Left colon (tissue), 2 donors: Measurements from ENCODE around the gene CDH18. TPM values are rescaled to one million over a fixed set of nuclear protein-coding genes. Genes with fewer than 3 reads are reported as not detected.
"Not testable (repeated sequence)": the region's sequence is repeated elsewhere in the genome, so short reads cannot be mapped to it uniquely, and the experiment has no call there.

Experiments
- ATAC-seq: fragments of 200-7000 bp; cut with Tn5 transposase; one replicate; pipeline ENCODE4 v1.9.1; 2020; ENCODE audit warnings: mild to moderate bottlenecking, moderate library complexity
- DNase-seq, 2 donors: peaks; one replicate each; pipeline ENCODE4 v3.0.0-alpha.2; 2020
- intact Hi-C, 2 donors: fragments of 100-400 bp; cut with DNase I in 1 of 2; cut with micrococcal nuclease in 1 of 2; formaldehyde crosslinking; loops; one replicate each; pipeline versions ENCODE4 v1.11.2 to v1.14.0; 2022; cut with DNase I, micrococcal nuclease
- total RNA-seq, 2 donors: library from RNA; stranded (reverse); fragmentation: NEBNext Ultra II Directional; extraction: Animal tissue kit (Norgen Biotek cat#: 25700); gene quantifications; one replicate each; pipeline ENCODE4 v1.2.1, GENCODE V29; 2021
- donor health status: DM: no; HTN: no; CAD: no.
- donor health status: DM: yes; HTN: yes; CAD: no.

The CDH18 gene
- total RNA-seq, 2 donors from 2014 or later, result not detected

DNA sequence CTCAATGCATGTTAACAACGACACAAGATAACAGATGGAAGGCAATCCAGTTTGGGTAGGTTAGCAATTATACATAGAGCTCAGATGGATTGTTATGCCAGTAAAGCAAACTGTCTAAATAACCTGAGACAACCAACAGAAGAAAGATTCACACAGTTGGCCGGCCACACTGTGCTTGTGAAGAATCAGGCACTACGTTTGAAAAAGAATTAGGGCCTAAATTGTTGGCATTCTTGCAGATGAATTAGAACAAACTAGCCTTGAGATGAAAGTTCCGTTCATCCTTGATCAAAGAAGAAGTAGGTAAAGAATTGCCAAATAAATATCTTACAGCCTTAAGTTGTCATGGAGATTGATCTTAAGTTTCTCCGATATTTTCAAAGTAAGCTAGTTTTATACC is 210.6 kb downstream of the CDH18 start:
- intact Hi-C loops, result no loop called here
- DNase-seq (no peak), ATAC-seq (no peak)

GRCh38 chr5:19776886-19777285 is 211.1 kb downstream of the CDH18 start:
- ATAC-seq, intact Hi-C loops, DNase-seq: not testable (repeated sequence)

DNA sequence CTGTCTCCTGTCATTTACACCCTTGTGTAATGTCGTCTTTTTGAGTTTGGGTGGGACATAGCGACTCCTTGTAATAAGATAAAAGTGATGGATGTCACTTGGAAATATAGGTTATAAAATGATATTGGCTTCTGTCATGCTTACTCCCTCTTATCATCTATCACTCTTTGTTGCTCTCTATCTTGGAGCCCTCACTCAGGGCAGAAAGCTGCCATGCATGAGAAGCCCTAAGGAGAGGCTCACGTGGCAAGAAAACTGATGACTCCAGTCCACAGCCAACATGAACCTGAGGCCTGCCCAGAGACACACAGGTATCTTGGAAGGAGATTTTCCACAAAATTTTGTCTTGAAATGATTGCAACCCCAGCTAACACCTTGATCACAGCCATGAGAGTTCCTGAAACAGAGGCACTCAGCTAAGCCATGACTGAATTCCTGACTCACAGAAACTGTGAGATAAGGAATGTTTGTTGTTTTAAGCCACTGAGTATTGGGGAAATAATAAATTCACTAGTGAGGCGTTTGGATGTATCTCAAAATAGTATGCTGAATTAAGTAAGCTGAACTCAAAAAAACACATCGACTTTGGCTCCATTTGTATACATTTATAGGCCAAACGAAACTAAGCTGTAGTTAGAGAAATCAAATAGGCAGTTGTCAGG is 216.7 kb downstream of the CDH18 start:
- intact Hi-C loops, result no loop called here
- DNase-seq (no peak), ATAC-seq (no peak)

- no peak for DNase-seq
- intact Hi-C loops, result no loop called here
- no peak for ATAC-seq
These were observed 217.6 kb downstream of the CDH18 start for GRCh38 chr5:19770396-19770795.

GRCh38 chr5:19767987-19768386 is 220.0 kb downstream of the CDH18 start:
- intact Hi-C loops, result no loop called here

GRCh38 chr5:19753579-19753978 is 234.4 kb downstream of the CDH18 start:
- ATAC-seq (no peak), DNase-seq (no peak)
- intact Hi-C loops, result no loop called here

More at GRCh38 chr5:19767987-19768386, 220.0 kb downstream of the CDH18 start:
- DNase-seq, result no peak
- no peak for ATAC-seq

DNA sequence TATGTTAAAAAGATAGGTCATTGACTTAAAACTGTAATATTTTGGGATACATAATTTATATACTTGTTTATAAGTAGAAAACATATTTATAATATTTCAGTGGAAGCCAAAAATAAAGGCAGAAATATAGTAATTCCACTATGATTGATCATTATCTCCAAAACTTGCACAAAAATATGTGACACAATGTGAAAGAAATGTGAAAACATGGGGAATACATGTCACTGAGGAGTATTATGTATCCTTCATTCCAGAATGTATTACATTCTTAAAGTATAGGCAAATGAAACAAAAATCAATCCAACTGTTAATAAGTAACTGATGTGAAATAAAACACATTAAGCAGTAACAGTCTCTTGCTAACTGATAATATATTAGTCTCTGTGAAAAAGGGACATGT is 236.7 kb downstream of the CDH18 start:
- ATAC-seq, result no peak
- DNase-seq, result no peak
- intact Hi-C loops, result no loop called here

DNA sequence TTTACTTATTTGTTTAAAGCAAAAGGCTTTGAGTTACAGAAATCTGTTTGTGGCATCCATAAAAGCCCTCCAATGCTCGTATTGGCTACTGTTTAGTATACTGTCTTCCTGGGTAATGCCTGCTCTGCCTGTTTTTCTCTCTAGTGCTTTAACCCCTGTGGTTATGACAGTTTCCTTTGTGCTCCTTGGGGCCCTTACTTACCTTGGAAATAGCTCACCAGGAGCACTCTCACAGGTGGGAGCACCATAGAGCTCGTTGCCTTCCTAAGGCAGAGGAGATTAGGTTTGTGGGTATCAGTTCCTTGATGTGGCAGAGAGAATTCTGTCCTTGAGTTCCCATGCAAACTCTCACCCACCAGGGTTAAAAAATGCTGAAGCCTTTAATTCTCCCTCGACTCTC is 242.8 kb downstream of the CDH18 start:
- no peak for ATAC-seq
- intact Hi-C loops, result no loop called here

DNA sequence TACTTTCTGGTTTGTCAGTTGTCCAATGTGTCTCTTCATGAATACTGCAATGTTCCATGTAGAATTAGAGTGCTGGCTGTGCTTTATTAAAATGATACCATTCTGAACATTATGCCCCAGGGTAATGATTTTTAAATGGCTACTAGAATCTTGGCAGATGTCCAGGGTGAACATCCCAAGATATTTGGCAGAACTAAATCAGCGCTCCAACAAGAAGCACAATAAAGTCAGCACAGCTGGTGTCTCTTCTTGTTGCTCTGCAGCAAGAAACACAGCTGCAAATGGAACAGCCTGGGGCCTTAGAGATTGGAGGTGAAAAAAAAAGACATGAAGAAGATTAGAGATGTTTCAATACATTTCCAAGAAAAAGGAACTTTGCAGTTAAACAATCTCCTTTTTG is 248.3 kb downstream of the CDH18 start:
- DNase-seq, result no peak

More for the DNA sequence above, 242.8 kb downstream of the CDH18 start:
- DNase-seq, result no peak

DNA sequence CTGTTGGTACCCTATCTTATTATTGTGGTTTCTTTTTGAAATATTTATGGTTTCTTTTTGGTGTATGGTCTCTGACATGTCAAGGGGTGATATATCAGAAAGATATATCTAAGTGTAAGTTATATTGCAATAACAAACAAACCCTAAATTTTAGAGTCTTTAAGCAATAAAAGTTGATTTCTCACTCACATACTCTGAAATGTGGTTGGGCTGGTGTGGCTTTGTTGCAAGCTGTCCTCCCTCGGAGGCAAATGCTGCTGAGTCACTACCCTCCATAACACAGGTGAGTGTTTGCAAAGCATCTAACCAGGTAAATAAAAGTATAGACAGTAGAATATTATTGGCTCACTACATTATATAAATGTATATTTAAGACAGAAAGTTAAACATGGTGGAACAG is 253.2 kb downstream of the CDH18 start:
- intact Hi-C loops, result no loop called here
- no peak for ATAC-seq
- DNase-seq, result no peak

More for the DNA sequence above, 248.3 kb downstream of the CDH18 start:
- intact Hi-C loops, result no loop called here
- ATAC-seq, result no peak

GRCh38 chr5:19733612-19734495 is 254.1 kb downstream of the CDH18 start:
- intact Hi-C loops, result no loop called here
- DNase-seq (no peak), ATAC-seq (no peak)

- DNase-seq, result no peak
- intact Hi-C loops, result no loop called here
- ATAC-seq, result no peak
These were observed 259.4 kb downstream of the CDH18 start for GRCh38 chr5:19728571-19728970.

DNA sequence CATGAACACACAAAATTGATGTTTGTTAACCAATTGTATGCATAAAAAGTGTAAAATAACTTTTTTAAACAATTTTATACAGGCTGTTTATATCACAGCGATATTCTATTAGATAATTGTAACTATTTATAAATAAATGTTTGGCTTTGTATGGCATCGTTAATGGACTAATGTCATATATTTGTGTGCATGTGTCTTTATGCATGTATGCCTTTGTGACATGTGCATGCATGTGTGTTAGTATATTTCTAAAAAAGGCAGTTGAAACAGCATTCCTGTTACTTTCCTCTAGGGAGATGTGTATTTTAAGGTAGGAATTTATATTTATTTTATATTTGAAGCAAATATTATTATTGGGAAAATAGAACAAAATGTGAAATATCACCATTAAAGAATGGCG is 268.9 kb downstream of the CDH18 start:
- DNase-seq, result no peak
- ATAC-seq, result no peak
- intact Hi-C loops, result no loop called here

DNA sequence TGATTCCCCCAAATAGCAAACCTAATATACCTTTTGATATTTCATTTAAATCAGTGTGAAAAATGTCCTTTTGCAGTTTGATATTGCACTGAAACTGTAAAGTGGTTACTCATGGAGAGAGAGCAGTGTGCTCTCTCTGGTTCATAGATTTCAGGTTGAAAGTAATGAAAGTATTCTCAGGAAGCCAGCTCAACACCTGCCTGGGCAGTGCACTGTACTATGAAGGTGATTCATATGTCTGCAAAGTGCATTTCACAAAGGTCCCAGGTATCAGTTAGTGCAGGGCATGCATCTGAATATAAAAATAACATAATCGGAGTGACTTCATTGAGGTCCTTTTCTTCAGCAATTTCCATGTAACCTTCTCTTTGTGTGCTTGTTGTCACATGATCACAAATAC is 274.3 kb downstream of the CDH18 start:
- DNase-seq (no peak), ATAC-seq (no peak)
- intact Hi-C loops, result no loop called here

DNA sequence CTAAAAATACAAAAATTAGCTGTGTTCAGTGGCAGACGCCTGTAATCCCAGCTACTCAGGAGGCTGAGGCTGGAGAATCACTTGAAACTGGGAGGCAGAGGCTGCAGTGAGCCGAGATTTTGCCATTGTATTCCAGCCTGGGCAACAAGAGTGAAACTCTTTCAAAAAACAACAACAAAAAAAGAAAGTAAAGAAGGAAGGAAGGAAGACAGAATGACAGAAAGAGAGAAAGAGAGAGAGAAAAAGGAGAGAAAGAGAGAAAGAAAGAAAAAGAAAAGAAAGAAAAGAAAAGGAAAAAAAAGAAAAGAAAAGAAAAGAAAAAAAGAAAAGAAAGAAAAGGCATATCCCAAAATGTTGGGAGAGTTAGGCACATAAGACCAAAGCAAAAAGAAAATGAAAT is 278.6 kb downstream of the CDH18 start:
- intact Hi-C loops, result no loop called here
- ATAC-seq, result no peak
- DNase-seq, result no peak

DNA sequence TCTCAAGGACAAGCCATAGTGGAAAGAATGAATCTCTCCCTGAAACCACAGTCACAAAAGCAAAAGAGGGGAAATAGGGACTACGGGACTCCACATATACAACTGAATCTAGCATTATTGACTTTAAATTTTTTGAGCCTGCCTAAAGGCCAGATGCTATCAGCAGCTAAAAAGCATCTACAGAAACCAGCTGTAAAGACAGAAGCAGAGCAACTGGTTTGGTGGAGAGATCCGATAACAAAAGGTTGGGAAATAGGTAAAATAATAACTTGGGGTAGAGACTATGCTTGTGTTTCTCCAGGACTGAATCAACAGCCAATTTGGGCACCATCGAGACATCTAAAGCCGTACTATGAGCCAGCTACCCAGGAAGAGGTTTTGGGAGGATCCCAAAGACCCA is 281.2 kb downstream of the CDH18 start:
- ATAC-seq, result no peak
- DNase-seq, result no peak
- intact Hi-C loops, result no loop called here

DNA sequence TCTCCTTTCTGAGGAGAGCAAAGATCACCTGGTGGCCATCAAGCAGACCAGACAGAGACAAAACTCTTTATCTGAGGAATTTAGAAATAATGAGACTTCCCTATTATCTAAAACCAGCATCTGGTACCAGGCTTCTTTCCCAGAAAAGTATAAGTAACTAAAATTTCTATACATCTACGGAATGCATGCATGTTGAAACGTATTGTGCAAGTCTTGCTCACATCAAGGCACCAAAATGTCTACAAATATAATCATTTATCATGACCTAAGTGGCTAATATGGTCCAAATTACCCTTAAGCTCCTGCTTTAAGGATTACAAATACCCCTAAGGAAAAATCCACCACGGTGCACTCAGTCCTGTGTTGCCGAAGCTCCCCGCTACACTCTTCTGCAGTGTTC is 286.3 kb downstream of the CDH18 start:
- no peak for ATAC-seq
- DNase-seq, result no peak
- intact Hi-C loops, result no loop called here

DNA sequence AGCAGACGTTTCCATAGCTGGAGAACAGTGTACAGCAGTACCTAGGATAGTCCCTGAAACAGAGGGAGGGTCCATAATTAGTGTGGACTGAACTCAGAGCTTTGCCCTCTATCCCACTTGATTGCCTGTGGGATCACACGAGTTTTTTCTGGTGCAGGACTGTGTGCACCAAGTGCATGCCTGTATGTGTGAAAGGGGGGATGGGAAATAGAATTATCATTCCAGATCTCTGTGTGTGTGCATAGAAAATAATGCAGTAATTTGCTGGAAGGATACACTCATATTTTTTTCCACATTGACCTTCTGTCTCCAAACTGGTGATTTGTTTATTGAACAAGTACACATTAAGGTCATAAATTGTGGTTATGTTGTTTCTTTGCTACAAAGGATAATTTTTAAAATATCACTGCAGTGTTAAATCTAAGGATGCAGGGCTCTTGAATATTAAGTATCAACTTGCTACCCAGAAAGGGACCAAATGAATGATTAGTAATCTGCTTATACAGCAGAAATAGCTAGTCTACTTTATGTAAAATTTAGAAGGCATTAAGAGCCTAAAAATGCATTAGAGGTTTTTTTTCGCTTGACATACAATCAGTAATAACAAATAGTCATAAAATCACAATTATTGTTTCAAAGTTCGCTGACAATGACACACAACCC is 292.9 kb downstream of the CDH18 start:
- intact Hi-C loops, result no loop called here
- ATAC-seq (no peak), DNase-seq (no peak)

DNA sequence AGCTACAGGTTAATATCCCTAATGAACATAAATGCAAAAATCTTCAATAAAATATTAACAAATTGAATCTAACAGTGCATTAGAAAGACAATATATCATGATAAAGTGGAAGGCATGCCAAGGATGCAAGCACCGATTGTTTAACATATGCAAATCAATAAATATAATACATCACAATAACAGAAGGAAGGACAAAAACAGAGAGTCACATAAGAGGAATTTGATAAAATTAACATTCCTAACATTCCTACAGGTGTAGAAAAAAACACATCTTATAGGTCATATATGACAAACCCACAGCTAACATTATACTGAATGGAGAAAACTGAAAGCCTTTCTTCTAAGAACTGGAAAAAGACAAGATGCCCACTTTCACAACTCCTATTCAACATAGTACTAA is 297.0 kb downstream of the CDH18 start:
- intact Hi-C loops, result no loop called here
- DNase-seq (no peak), ATAC-seq (no peak)

DNA sequence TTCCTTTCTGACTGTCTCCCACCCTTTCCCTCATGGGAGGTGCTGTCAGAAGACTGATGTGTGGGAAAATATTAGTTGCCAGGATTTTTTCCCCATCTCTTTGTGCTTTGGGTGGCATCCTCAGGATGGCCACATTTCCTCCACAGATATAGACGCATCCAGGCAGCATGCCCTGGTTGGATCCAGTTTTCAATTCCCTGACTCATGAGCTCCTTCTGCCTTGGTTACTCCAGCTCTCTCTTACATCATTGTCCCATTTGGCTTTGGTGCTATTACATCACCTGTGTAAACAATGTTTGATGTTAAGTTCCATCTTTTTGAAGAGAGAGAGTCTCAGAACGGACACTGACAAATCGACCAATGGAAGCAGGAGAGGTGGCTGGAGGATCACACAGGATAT is 302.5 kb downstream of the CDH18 start:
- intact Hi-C loops, result no loop called here
- DNase-seq (no peak), ATAC-seq (no peak)
